HEK293 (cell line): ENCODE results near the gene CNOT2.

Source experiments
- CTCF ChIA-PET: fragments of 350-600 bp; formaldehyde crosslinking; extraction: SDS; loops from one replicate; lab custom pipeline; 2021; ENCODE audit warnings: antibody characterized with exemption; lab: Yijun Ruan, JAX
- POLR2A ChIA-PET: fragments of 300-600 bp; formaldehyde crosslinking; extraction: SDS; loops from one replicate; lab custom pipeline; 2020; ENCODE audit warnings: antibody characterized with exemption, inconsistent platforms; lab: Yijun Ruan, JAX
- H3K27ac ChIP-seq: fragments of 200-500 bp; sonication (Bioruptor generic); 2 replicates; pipeline ENCODE4 v1.5.1; 2014; ENCODE audit warnings: low read depth, low read length, control low read depth, inconsistent platforms; ENCODE audit errors: extremely low read depth
- H3K36me3 ChIP-seq, 2 experiments: fragments of 200-500 bp in 1 of 2; sonication (Bioruptor generic) in 1 of 2; 1 replicate in 1 of 2; 2 replicates in 1 of 2; pipeline ENCODE4 v1.5.1; 2014 to 2017; ENCODE audit warnings: inconsistent platforms in 2 of 2, low read length in 2 of 2; ENCODE audit not compliant: control insufficient read depth in 2 of 2, insufficient read depth in 1 of 2
- H3K4me1 ChIP-seq: fragments of 200-500 bp; sonication (Bioruptor generic); 2 replicates; pipeline ENCODE4 v1.5.1; 2014; ENCODE audit warnings: mild to moderate bottlenecking, low read length, inconsistent platforms; ENCODE audit not compliant: control insufficient read depth, insufficient read depth
- H3K4me3 ChIP-seq: 2 replicates; pipeline ENCODE4 v1.5.1; 2011; ENCODE audit warnings: low read depth, mild to moderate bottlenecking, control low read depth, low read length, moderate library complexity
- H3K9me3 ChIP-seq: fragments of 200-500 bp; sonication (Bioruptor generic); 2 replicates; pipeline ENCODE4 v1.5.1; 2014; ENCODE audit warnings: low read depth, low read length, inconsistent platforms; ENCODE audit not compliant: control insufficient read depth, insufficient read depth
- ATF2 ChIP-seq: fragments of 450-650 bp; formaldehyde crosslinking; IDR thresholded peaks from 2 replicates; pipeline ENCODE4 v1.5.1; 2016; ENCODE audit warnings: missing biosample characterization, missing genetic modification characterization, low read depth
- BCL6B ChIP-seq: fragments of 450-650 bp; formaldehyde crosslinking; IDR thresholded peaks from 2 replicates; pipeline ENCODE4 v1.5.1; 2017; ENCODE audit warnings: missing biosample characterization, missing genetic modification characterization
- GFI1B ChIP-seq: fragments of 450-650 bp; formaldehyde crosslinking; IDR thresholded peaks from 2 replicates; pipeline ENCODE4 v1.5.1; 2016; ENCODE audit warnings: missing biosample characterization, missing genetic modification characterization
- HOXA7 ChIP-seq: sonication (generic); formaldehyde crosslinking; IDR thresholded peaks from 2 replicates; pipeline ENCODE4 v1.8.1; 2022; ENCODE audit warnings: missing genetic modification reagents, borderline replicate concordance
- HOXC10 ChIP-seq: sonication (generic); formaldehyde crosslinking; IDR thresholded peaks from 2 replicates; pipeline ENCODE4 v1.8.1; 2023; ENCODE audit warnings: mild to moderate bottlenecking, missing genetic modification reagents
- ZNF280D ChIP-seq: fragments of 450-650 bp; formaldehyde crosslinking; IDR thresholded peaks from 2 replicates; pipeline ENCODE4 v1.5.1; 2016; ENCODE audit warnings: missing biosample characterization, missing genetic modification characterization
- ZNF324 ChIP-seq: fragments of 450-650 bp; formaldehyde crosslinking; IDR thresholded peaks from 2 replicates; pipeline ENCODE4 v1.5.1; 2016; ENCODE audit warnings: missing biosample characterization, missing genetic modification characterization
- ZNF362 ChIP-seq: fragments of 450-650 bp; formaldehyde crosslinking; IDR thresholded peaks from 2 replicates; pipeline ENCODE4 v1.5.1; 2016; ENCODE audit warnings: missing biosample characterization, missing genetic modification characterization
- ZNF48 ChIP-seq: fragments of 450-650 bp; formaldehyde crosslinking; IDR thresholded peaks from 2 replicates; pipeline ENCODE4 v1.5.1; 2016; ENCODE audit warnings: missing biosample characterization, missing genetic modification characterization
- ZNF514 ChIP-seq: fragments of 450-650 bp; formaldehyde crosslinking; IDR thresholded peaks from 2 replicates; pipeline ENCODE4 v1.5.1; 2016; ENCODE audit warnings: missing biosample characterization, missing genetic modification characterization
- ZNF518A ChIP-seq: fragments of 450-650 bp; formaldehyde crosslinking; conservative IDR thresholded peaks from 2 replicates; pipeline ENCODE4 v1.5.1; 2016; ENCODE audit warnings: low read depth, missing biosample characterization, missing genetic modification characterization
- ZNF555 ChIP-seq: fragments of 450-650 bp; formaldehyde crosslinking; conservative IDR thresholded peaks from 2 replicates; pipeline ENCODE4 v1.5.1; 2017; ENCODE audit warnings: missing biosample characterization, mild to moderate bottlenecking, missing genetic modification characterization, inconsistent platforms
- ZNF571 ChIP-seq: fragments of 450-650 bp; formaldehyde crosslinking; IDR thresholded peaks from 2 replicates; pipeline ENCODE4 v1.5.0; 2017; ENCODE audit warnings: missing biosample characterization, missing genetic modification characterization
- ZNF596 ChIP-seq: fragments of 450-650 bp; IDR thresholded peaks from 2 replicates; pipeline ENCODE4 v1.5.0; 2018; ENCODE audit warnings: missing biosample characterization, mild to moderate bottlenecking, missing genetic modification characterization, moderate library complexity
- ZNF629 ChIP-seq: fragments of 450-650 bp; formaldehyde crosslinking; IDR thresholded peaks from 2 replicates; pipeline ENCODE4 v1.5.1; 2017; ENCODE audit warnings: missing biosample characterization, missing genetic modification characterization
- ZNF654 ChIP-seq: fragments of 450-650 bp; formaldehyde crosslinking; IDR thresholded peaks from 2 replicates; pipeline ENCODE4 v1.5.1; 2016; ENCODE audit warnings: low read depth, missing biosample characterization, missing genetic modification characterization
- ZNF747 ChIP-seq: fragments of 450-650 bp; formaldehyde crosslinking; IDR thresholded peaks from 2 replicates; pipeline ENCODE4 v1.5.1; 2016; ENCODE audit warnings: missing biosample characterization, missing genetic modification characterization

Gene CNOT2

GRCh38 chr12:70330158-70330557 lies 86.9 kb downstream of the CNOT2 start (continued):
- no peak for TF ChIP-seq ZNF654

GRCh38 chr12:70332236-70332635 lies 89.0 kb downstream of the CNOT2 start:
- CTCF ChIA-PET = no interaction called here
- peaks cover 0 to 20% of the 10 kb centered on the region in 2 experiments; a peak in 1 of 3 replicates for H3K36me3 ChIP-seq
- H3K4me1 ChIP-seq = no peaks in the 10 kb centered on the region
- H3K9me3 ChIP-seq = no peaks in the 10 kb centered on the region
- H3K4me3 ChIP-seq = no peak overlapping the region
- no peak overlapping the region for H3K27ac ChIP-seq
- POLR2A ChIA-PET = no interaction called here
- no peak for TF ChIP-seq ZNF362
- TF ChIP-seq ZNF629 (tag by site-specific recombination) = no peak
- no peak for TF ChIP-seq ZNF571 (tag by site-specific recombination)
- TF ChIP-seq HOXC10 (CRISPR knock-in tag) = no peak
- no peak for TF ChIP-seq ZNF280D (tag by site-specific recombination)
- no peak for TF ChIP-seq BCL6B
- no peak for TF ChIP-seq ZNF596 (tag by site-specific recombination)
- no peak for TF ChIP-seq ZNF514 (tag by site-specific recombination)
- no peak for TF ChIP-seq GFI1B (tag by site-specific recombination)
- TF ChIP-seq ZNF324 (tag by site-specific recombination) = no peak

- peaks cover 5 to 35% of the 10 kb centered on the region in 2 experiments; a peak in 2 of 3 replicates for H3K36me3 ChIP-seq
- ChIA-PET POLR2A (no interaction called here), CTCF (no interaction called here)
- H3K27ac ChIP-seq = no peak overlapping the region
- no peaks in the 10 kb centered on the region for H3K4me1 ChIP-seq
- no peaks in the 10 kb centered on the region for H3K9me3 ChIP-seq
- H3K4me3 ChIP-seq = no peak overlapping the region
- no peak for TF ChIP-seq ATF2 (tag by site-specific recombination)
- TF ChIP-seq ZNF48 (tag by site-specific recombination) = no peak
- TF ChIP-seq ZNF747 = no peak
- no peak for TF ChIP-seq ZNF555 (tag by site-specific recombination)
- TF ChIP-seq ZNF518A (tag by site-specific recombination) = no peak
- no peak for TF ChIP-seq HOXA7 (CRISPR knock-in tag)
Measured at GRCh38 chr12:70334742-70335141, 91.5 kb downstream of the CNOT2 start.
